T follicular helper cell (primary cell): Measurements from ENCODE around the gene FAM161A.
A peak's percentile ranks its signal among the peaks of the same experiment; 100 is the strongest.
"Not testable (repeated sequence)": the region's sequence is repeated elsewhere in the genome, so short reads cannot be mapped to it uniquely, and the experiment has no call there.

Experiments used
- DNase-seq: peaks from one replicate; pipeline ENCODE4 v3.0.0-alpha.2; 2020; ENCODE audit warnings: low read depth
- total RNA-seq, 2 experiments: gene quantifications; one replicate each; lab custom pipeline; 2026; lab: John Stamatoyannopoulos, UW

Gene FAM161A, protein sequence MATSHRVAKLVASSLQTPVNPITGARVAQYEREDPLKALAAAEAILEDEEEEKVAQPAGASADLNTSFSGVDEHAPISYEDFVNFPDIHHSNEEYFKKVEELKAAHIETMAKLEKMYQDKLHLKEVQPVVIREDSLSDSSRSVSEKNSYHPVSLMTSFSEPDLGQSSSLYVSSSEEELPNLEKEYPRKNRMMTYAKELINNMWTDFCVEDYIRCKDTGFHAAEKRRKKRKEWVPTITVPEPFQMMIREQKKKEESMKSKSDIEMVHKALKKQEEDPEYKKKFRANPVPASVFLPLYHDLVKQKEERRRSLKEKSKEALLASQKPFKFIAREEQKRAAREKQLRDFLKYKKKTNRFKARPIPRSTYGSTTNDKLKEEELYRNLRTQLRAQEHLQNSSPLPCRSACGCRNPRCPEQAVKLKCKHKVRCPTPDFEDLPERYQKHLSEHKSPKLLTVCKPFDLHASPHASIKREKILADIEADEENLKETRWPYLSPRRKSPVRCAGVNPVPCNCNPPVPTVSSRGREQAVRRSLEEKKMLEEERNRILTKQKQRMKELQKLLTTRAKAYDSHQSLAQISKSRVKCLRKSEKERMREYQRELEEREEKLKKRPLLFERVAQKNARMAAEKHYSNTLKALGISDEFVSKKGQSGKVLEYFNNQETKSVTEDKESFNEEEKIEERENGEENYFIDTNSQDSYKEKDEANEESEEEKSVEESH
- total RNA-seq: 1.9 to 4.5 reads per million in 2 experiments

DNA sequence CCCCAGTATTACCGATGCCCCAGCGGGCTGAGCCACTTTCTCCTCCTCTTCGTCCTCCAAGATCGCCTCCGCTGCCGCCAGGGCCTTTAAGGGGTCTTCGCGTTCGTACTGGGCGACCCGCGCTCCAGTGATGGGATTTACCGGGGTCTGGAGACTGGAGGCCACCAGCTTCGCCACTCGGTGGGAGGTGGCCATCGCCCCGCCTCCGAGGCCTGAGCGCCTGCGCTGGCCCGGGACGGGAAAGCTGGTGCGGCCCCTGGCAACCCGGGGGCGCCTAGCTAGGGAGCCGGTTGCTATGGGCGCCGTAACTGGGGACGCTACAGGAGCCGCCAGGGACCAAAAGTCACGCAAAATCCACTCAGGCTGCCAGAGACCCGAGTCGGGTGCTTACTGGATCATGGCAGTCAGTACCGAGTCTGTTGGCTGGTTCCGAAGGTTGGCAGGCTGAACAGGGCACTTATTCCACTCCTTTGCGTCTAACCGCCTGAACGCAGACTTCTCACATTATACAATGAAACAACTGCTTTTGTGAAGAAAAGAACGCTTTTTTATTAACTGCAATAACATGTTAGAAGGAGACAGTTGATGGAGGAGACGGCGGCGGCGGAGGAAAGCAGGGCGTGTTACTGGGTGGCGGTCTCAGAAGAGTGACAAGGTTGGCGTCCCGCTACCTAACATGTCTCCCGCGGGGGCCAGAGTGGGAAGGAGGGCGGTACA is at the start of gene FAM161A:
TSS of gene FAM161A (minus strand) at position 214 of the 717 bp plus-strand sequence. CDS start at position 195, 19 bp downstream.
- DNase-seq: peak; percentile 56

DNA sequence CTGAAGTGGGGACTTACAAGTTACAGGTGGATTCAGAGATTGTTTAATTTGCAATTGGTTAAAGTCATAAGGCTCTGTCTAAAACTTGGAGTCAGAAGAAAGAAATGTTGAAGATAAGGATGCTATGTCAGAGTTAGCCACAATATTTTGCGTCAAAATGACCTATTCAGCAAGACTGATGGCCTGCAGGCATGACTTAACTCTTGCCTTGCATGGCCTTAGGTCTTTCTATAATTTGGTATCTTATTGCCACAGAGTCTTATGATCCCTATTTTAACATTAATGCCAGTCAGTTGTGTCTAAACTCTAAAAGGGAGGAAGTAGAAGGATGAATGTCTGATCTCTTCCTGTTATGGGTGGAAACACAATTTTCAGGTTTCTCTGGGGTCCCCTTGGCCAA is 46.4 kb upstream of the FAM161A start:
- no peak for DNase-seq

DNA sequence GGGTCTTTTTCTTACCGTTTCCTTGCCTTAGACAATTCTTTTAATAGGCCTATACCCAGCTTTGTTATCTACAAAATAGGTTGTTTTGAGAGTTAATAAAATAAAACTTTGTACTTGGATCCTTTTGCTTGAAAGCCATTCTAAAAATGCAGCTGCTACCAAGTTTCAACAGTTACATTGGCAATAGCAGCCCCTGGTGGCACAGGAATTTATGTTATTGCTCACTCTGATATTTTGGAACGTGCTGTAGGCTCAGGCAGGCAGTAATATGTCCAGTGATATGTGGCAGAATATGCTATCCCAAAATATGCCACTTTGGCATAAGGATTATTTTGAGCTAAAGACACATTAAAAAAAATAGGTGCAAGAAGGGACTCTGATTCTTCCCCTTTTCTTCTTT is 45.0 kb upstream of the FAM161A start:
- no peak for DNase-seq

DNA sequence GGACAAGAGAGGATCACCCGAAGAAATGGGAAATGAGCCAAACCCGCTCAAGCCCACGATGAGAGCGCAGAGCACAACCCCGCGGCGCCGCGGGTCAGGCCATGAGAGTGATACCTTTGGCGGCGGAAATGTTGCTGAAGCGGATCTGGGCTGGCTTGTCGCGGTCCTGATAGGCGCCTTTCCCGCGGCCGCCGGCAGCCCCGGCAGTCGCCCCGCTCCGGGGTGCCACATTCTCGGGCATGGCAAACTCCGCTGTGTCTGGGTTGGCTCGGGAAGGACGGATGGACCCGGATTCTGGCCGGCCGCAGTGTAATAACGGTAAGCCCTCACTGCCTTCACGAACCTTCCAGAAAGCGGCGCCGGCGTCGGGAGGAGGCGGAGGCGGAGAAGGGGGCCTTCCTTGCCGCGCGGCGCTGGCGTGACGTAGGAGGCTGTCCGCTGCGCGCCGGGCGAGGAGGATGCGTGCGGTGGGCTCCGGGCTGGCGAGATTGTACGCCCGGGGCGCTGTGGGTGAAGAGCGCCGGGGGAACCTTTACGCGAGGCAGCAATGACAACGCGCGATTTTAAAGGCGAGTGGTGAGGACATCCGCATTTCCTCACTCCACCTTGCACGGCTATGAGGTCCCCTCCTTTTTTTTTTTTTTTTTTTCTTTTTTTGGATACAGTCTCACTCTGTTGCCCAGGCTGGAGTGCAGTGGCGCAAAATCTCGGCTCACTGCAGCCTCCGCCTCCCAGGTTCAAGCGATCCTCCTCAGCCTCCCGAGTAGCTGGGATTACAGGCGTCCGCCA is 34.6 kb upstream of the FAM161A start, which contains the start of gene CCT4:
TSS of gene CCT4 (minus strand) at position 390 of the 789 bp plus-strand sequence. CDS start at position 241, 149 bp downstream.
- DNase-seq: peak; percentile 81

DNA sequence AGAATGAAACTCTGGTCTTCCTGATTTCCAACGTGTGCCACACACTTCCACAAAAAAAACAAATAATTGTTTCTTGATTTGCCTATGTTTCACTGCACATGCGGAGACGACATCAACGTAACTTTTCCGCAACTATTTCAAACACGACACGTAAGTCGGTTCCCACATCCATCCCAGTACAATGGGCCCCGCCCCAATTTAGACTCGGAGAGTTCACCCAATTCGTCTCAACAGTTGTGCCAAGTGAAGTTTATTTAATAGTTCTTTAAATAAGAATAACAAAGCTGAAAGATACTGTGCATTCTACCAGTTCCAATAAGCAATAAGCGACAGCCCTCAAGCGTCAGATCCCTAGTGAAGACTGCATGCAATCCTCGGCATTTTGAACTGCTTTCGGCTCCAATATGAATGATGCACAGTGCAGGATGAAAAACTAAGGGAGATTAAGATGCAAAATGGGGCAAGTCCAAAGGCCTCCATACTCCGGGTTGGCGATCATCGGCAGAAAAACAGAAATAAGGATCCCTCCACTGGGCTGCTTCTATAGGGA is 33.9 kb upstream of the FAM161A start:
- no peak for DNase-seq

DNA sequence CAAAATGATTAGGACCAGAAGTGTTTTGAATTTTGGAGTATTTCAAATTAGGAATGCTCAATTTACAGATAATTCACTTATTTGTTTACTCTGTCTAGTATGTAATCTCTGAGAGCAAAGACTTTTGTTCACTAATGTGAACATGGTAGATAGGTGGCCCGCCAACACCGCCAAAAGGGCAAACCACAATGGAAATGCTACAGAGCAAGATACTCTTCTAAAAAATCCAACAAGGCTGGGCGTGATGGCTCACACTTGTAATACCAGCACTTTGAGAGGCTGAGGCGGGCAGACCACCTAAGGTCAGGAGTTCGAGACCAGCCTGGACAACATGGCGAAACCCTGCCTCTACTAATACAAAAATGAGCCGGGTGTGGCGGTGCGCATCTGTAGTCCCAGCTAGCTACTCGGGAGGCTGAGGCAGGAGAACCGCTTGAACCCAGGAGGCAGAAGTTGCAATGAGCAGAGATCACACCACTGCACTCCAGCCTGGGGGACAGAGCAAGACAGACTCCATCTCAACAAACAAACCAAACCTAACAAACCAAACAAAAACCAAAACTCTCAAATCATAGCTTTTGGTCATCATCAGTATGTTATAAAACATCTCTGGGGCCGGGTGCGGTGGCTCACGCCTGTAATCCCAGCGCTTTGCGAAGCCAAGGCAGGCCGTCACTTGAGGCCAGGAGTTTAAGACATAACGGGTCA is 32.2 kb upstream of the FAM161A start:
- DNase-seq: no peak

DNA sequence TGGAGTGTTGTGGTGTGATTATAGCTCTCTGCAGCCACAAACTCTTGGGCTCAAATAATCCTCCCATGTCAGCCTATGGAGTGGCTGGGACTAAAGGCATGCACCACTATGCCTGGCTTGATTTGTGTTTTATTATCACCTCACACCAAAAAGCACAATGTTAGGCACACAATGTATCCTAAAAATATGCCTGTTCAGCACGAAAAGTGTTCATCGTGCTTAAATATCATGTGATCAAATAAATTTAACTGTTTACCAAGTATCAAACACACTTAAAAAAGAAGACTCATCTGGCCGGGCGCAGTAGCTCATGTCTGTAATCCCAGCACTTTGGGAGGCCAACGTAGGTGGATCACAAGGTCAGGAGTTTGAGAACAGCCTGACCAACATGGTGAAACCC is 29.0 kb upstream of the FAM161A start:
- DNase-seq: no peak

DNA sequence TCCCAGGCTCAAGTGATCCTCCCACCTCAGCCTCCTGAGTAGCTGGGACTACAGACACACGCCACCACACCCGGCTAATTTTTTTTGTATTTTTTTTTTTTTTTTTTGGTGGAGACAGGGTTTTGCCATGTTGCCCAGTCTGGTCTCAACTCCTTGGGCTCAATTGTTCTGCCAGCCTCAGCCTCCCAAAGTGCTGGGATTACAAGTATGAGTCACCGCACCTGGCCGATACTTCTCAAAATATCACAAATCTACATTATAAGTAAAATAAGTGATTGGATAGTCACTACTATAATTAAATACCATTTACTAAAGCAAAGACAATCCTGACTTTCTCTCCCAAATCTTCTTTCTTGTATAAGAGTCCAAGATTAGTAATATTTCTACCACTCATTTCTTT is 25.5 kb upstream of the FAM161A start:
- DNase-seq: not testable (repeated sequence)

DNA sequence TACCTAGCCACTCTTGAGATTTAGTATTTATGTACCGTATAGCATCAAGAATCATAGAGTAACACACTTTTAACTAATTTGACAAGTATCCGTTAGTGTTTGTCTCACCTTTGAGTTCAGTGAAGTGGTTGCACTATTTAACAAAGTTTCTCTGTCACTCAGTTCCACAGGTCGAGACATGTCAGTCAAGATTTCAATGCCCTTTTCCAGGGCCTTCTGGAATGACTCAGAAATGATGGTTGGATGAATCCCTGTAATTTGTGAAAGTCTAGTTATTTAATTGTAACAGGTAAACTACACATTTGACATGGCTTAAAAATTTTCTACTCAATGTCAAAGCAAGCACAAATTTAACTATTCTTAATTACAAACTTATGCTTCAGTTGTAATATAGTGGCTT is 24.9 kb upstream of the FAM161A start:
- DNase-seq: no peak

DNA sequence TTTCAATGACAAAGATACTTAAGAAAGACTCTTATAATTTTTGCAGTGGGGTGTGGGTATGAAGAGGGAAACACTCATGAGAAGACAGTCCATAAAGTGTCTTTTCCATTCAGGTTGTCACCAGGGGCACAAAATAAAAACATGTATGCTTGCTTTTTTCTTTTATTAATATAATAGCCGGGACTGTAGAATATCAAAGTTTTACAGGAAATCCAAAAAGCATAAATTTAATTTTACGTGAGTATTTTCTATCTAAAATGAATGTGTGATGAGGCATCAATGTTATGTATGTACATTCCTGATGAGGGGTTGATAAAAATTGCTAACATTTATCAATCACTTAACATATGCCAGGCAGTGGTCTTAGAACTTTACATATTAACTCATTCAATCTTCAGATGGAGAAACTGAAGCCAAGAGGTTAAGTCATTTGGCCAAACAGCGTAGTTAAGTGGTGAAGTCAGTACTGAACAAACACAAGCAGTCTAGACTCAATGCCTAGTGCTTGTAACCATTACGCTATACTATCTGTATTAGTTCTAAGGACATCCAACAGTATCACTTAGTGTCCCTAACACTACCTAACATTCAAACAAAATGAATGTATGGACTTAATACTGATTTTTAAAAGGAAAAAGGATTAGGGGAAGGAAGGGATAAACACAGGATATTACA is 23.8 kb upstream of the FAM161A start:
- no peak for DNase-seq

DNA sequence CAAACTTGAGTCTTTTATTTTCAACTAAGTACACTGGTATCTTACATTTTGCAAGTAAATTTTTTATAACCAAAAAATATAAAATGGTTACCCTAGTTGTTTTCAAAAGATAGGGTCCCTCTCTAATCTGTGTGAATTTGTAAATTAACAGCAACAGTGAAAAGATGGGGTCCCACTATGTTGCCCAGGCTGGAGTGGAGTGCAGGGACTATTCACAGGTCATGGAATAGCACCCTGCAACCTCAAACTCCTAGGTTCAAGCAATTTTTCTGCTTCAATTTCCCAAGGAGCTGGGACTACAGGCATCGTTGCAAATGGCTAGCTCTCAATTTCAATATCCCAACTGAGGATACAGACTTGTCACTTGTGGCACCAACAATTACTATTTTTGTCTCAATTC is 22.5 kb upstream of the FAM161A start:
- DNase-seq: no peak

DNA sequence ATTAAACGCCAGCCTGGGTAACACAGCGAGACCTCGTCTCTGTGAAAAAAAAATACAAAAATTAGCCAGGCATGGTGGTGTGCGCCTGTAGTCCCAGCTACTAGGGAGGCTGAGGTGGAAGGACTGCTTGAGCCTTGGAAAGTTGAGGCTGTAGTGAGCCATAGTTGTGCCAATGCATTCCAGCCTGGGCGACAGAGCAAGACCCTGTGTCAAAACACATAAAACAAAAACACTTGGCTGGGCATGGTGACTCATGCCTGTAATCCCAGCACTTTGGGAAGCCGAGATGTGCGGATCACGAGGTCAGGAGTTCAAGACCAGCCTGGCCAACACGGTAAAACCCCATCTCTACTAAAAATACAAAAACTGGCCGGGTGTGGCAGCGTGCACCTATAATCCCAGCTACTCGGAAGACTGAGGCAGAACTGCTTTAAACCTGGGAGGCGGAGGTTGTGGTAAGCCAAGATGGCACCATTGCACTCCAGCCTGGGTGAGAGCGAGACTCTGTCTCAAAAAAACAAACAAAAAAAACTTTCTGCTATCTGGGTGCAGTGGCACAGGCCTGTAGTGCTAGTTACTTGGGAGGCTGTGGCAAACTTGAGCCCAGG is 12.7 kb upstream of the FAM161A start:
- DNase-seq: not testable (repeated sequence)

DNA sequence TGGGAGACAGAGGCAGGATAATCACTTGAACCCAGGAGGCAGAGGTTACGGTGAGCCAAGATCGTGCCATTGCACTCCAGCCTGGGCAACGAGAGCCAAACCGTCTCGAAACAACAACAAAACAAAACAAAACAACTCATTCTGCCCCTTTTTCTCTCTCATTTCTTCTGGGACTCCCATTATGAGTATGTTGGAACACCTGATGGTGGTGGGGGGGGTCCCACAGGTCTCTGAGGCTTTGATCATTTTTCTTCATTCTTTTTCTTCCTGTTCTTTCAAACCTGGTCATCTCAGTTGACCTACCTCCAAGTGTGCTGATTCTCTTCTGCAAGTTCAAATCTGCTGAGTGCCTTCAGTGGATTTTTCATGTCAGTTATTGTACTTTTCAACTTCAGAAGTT is 8.2 kb upstream of the FAM161A start:
- no peak for DNase-seq

DNA sequence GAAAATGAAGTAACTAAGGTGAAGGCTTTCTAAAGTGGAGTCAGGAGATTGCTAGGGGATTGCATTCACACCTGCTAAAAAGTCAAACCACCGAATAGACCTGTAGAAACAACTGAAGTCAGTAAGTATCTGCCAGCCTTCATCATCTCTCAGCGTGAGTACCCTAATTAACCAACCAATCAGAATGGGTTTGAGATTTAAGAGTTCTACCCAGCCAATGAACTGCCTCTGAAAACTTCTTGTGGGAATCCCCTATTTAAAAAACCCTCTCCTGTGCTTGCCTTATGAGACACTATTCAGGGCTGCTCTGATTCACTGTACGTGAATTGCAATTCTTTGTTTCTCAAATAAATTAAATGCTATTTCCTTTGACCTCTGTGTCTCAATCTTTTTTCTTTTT is 3.4 kb upstream of the FAM161A start:
- DNase-seq: no peak

DNA sequence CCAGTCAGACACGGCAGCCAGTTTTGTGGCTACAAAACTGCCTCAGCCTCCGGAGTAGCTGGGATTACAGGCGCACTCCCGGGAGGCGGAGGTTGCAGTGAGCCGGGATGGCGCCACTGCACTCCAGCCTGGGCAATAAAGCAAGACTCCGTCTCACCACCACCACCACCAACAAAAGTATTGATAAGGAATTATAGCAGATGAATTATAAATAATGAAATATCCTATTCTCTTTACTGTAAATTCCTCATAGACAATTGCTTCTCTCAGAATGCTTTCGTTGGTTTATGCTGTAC is 1.4 kb upstream of the FAM161A start:
- no peak for DNase-seq

DNA sequence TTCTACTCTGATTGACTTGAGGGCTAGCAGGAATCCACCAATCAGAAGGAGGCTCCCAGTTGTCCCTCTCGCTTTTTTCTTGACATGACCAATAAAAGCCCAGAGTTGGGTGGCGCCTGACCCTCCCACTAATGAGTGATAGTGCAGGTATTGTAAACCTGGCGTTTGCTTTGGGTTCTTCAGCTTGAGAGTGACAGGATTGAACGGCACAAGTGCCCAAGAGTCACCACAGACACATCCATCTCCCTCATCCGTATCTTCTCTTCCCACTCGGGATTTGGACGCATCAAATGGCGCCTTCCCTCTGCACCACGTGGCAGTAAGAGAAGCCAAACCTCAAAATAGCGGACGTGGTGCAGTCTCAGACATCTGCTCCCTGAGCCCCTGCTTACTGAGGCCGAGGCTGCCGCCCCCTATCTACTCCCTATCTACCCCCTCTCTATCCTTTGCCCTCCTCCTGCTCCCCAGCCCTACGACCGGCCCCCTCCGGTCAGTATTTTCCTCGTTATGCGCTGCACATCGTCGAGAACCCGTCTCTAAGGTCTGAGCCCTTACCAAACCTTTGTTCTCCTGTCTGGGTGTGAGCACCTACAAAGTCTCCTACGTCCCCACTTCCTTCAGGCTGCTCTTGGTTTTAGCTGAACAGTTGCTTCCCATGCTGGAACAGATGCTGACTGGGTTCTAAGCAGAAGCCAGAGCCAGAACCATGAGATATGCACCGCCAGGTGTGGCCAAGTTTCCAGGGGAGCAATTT is 881 bp upstream of the FAM161A start:
- DNase-seq: peak; percentile 88

DNA sequence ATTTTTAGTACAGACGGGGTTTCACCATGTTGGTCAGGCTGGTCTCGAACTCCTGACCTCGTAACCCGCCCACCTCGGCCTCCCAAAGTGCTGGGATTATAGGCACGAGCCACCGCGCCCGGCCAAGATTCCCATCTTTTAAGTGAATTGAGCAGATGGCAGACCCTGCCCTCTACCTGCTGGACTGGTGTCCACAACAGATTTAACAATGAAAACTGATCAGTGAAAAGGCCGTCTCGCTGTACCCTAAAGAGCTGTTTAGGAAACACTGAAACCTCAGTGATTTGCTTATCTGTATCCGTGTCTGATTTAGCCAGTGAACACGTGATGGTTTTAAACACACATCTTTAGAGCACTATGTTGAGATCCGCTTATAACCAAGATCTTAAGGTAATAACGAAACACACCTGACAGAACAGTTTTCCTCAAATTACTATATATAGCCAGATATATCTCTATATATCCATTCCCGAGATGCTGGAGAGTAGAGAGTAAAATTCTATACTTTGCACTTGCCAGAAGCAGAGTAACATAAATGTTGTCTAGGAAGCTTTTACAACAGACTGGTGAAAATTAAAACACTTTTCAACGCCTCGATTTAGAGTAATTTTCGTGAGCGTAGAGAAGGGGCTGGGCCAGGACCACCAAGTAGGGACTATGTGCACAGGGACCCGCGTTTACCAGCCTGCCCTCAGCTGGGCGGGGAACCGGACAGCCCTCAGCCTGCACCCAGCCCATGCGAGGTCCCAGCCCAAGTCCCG is 594 bp downstream of the FAM161A start:
- no peak for DNase-seq

DNA sequence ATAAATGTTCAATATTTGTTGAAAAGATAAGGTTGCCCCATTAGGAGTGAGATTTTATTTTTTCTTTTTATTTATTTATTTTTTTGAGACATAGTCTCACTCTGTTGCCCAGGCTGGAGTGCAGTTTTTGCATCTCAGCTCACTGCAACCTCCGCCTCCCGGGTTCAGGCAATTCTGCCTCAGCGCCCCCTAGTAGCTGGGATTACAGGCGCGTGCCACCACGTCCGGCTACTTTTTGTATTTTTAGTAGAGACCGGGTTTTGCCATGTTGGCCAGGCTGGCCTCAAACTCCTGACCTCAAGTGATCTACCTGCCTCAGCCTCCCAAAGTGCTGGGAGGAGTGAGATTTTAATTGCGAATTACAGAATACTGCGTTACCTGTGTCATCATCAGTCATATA is 2.6 kb downstream of the FAM161A start:
- DNase-seq: not testable (repeated sequence)
